Suppressor macrophage (primary cell): ENCODE data around the gene ITPR1.
A peak's percentile ranks its signal among the peaks of the same experiment; 100 is the strongest.
"Not testable (repeated sequence)": the region's sequence is repeated elsewhere in the genome, so short reads cannot be mapped to it uniquely, and the experiment has no call there.

Experiments
- DNase-seq, 4 experiments: peaks; one replicate each; pipeline ENCODE4 v3.0.0-alpha.2; 2020 to 2022

ITPR1 gene

GRCh38 chr3:4571690-4572334, 78.7 kb downstream of the ITPR1 start:
- peak in 3 of 4 experiments; percentile 11 to 70 (median 56) for DNase-seq

DNA sequence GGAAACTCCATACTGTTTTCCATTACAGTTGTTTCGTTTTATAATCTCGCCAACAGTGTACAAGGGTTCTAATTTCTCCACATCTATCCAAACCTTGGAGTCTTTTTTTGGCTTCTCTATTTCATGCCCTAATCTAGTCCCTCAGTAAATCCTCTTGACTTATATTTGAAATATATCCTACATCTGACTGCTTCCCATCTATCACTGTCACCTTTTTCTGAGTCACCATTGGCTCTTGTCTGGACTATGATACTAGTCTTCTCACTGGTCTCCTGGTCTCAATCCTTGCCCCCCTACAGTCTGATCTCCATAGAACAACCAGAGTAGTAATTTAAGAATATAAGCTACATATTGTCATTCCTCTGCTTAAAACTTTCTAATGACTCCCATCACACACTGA, 80.0 kb downstream of the ITPR1 start:
- DNase-seq, result no peak

DNA sequence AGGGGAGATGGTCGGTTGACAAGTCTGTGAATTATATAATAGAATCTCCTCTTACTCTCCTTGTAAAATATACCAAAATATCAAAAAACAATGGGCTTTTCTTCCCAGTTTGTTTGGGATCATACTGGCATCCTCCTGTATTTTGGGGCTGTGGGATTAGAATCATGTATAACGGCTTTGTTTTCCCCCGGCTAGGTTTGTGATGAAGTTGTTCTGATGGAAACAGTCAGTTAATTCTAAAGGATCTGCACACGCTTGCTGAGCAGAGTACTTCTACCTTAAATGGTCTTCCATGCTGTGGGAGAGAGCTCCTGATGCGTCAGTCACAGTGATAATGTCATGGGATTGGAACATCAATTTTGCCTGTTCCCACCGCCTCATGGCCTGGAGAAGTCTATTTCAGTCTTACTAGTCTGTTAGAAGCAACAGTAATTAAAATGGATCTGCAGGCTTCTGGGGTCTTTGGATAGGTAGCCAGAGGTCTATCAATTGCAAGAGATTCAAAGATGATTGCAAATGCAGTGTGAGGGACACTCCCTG, 81.3 kb downstream of the ITPR1 start:
- no peak for DNase-seq

DNA sequence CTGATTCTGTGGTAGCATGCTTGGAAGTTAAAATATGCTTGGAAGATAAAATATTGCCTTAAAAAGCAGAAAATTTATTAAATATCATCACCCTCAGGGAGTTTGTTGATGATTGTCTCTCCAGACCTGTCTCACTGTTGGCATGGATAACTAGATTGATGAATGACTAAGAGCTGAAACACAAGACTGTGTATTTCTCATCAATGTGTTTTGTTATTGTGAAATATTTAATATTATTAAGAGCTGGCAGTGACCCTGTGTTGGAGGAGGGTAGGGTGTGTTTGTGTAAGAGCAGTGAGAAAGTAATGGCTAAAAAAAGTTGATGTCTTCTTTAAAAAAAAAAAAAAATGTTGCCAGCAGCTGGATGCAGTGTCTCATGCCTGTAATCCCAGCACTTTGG, 82.2 kb downstream of the ITPR1 start:
- DNase-seq, result no peak

- no peak for DNase-seq
Observed at GRCh38 chr3:4577721-4578120, 84.6 kb downstream of the ITPR1 start.

- DNase-seq, result no peak
Observed at GRCh38 chr3:4580346-4581123, 87.4 kb downstream of the ITPR1 start.

DNA sequence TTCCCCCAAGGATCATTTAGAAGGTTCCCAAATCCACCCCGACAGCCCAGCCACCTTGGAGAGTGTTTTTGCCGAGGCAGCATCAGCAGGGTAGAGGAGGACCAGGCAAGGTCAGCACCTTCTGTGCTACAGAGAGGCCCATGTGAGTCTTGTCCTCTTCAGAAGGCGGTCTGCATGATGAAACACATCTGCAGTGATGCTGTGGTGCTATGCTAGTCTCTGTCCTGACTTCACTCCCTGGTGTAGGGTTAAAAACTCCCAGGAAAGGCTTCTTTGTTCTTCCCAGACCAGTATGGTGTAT, 87.9 kb downstream of the ITPR1 start:
- no peak for DNase-seq

- DNase-seq, result peak in 2 of 4 experiments; percentile 13 to 30
Observed at GRCh38 chr3:4581498-4581897, 88.3 kb downstream of the ITPR1 start.

DNA sequence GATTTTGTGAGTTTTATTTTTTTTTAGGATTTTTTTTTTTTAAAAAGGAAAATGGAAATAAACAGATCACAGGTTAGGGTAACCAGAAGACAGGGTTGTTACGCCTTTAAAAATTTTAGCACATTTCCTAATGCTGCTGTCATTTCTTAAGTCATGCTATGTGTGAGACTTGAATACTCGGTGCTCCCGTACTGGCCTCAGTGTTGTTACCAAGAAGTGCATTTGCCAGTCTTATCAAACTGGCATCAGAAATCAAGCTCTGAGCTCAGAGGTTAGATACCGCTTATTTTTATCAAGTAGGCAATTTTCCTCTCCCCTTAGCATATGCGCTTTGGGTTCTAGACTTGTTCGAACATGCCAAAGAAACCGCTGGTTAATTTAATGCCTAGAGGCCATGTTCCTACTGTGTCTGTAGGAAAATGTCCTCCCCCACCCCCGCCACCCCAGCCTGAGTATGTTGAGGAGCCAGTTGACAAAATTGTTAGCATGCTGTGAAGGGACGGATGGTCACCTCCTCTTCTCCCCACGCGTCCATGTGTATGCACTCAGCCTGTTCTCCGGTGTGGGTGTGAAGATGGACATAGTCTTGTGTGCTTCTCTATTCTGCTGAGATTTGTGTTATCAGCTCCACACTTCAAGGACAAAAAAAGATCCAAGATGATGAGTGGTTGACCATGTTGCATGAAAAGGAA, 88.9 kb downstream of the ITPR1 start:
- DNase-seq, result peak in 3 of 4 experiments; percentile 22 to 50 (median 36)

GRCh38 chr3:4582624-4583023, 89.5 kb downstream of the ITPR1 start:
- no peak for DNase-seq

GRCh38 chr3:4583416-4583815, 90.3 kb downstream of the ITPR1 start:
- peak in 2 of 4 experiments; percentile 12 to 19 for DNase-seq

DNA sequence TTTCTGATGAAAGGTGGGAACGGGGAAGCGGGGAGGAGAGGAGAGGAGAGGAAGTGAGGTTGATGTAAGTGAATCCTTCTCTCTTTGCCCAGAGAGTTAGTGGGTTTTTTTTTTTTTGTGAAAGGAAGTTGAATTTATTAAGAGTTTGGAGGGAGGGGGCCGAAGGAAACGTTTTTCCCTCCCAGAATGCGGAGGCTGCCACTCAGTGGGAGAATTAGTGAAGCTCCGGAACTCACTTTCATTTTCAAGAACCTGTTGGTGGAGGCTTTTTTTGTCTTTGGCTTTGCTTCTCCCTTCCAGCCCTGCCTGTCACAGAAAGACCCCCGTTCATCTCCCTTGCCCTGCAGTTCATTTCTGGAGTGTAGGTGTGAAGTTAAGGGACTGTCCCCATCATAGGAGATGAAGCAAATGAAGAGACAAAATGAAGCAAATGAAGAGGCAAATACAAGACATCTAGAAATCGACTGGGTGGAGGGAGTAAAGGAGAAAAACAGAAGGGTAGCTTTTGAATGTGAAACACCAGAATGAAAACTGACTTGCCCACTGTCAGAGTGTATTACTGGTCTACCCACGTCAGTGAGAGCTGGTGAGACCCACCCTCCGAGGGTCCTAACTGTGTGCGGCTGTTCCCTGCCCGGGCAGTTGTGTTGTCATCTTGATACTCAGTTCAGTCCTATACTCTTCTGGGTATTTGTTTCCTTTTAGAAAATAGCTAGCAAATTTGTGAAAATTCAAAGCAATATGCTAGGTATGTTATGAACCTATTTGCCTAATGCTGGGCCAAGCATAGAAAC, 91.5 kb downstream of the ITPR1 start:
- DNase-seq, result peak; percentile 41 to 69 (median 66)

- DNase-seq, result no peak
Observed at GRCh38 chr3:4586381-4586780, 93.2 kb downstream of the ITPR1 start.

- DNase-seq, result no peak
Observed at GRCh38 chr3:4587061-4587837, 94.1 kb downstream of the ITPR1 start.

DNA sequence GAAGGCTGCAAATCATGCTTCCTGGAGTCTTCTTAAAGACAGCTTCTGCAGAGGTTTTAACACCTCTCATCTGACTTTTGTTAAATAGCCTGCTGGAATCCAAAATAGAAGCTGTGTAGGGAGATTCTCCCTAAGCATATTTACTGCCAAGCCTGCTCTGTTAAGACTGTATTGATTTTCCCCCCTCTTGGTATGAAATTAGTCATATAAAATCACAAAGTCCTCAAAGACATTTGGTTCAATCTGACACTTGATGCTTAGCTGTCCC, 94.6 kb downstream of the ITPR1 start:
- no peak for DNase-seq

DNA sequence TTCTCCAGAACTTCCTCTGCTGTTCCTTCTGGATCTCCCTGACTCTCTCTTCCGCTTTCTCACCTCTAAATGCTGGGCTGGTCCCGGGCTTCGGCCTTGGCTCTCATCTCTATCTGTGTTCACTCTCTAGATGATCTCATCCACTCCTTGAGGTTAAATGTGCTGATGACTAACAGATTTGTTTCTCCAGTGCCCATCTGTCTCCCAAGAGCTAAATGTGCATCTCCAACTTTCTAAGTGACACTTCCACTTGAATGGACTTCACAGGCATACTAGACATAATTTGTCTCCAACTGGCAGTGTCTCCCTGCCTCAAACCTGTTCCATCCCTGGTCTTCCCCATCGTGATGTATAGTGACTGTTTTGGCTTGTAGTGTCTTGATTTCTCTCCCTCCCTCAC, 95.3 kb downstream of the ITPR1 start:
- DNase-seq, result peak in 3 of 4 experiments; percentile 50 to 63 (median 55)

DNA sequence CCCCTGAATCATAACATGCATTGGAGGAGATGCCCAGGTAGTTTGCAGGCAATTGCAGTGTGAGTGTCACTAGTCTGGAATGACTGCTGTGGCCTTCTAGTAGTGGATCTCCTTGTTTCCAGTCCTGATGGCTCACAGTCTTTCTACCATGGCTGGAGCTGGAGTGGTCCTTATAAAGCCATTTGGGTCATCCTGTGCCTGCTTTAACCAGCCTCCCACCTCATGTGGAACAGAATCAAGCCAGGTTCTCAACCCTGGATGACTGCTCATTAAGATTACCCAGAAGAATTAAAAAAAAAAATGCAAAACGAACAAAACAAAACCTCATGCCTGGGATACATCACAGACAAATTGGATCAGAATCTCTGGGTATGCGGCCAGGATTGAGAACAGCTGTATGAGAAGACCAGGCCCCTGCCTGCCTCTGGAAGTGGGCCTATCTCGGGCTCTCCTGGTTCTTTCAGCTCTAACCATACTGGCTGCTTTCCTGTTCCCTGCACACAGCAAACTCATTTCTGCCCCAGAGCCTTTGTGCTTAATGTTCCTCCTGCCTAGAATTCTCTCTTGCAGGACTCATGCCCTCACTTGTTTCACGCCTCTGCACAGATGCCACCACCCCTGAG, 96.4 kb downstream of the ITPR1 start:
- DNase-seq, result peak in 3 of 4 experiments; percentile 17 to 25 (median 25)

GRCh38 chr3:4590849-4591248, 97.7 kb downstream of the ITPR1 start:
- DNase-seq, result not testable (repeated sequence)

DNA sequence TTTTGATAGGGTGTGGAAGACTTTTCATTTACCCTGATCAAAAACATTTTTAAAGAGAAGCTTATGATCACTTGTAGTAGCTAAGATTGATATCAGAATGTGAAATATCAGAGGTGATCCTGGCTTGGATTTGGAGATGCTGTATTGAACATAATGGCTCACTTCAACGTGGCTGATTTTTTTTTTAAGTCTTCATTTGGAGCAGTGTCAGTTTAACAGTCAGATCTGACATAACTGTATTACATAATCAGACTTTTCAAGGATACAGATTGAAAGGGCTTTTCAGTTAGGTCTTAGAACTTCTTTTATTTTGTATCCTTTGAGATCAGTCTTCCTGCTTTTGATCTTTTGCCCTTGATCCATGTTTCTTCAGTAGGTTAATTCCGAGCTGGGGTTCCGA, 98.5 kb downstream of the ITPR1 start:
- peak in 1 of 4 experiments; percentile 38 for DNase-seq

GRCh38 chr3:4593014-4593413, 99.9 kb downstream of the ITPR1 start:
- no peak for DNase-seq

- DNase-seq, result peak in 1 of 4 experiments; percentile 16
Observed at GRCh38 chr3:4595710-4596113, 102.6 kb downstream of the ITPR1 start.

DNA sequence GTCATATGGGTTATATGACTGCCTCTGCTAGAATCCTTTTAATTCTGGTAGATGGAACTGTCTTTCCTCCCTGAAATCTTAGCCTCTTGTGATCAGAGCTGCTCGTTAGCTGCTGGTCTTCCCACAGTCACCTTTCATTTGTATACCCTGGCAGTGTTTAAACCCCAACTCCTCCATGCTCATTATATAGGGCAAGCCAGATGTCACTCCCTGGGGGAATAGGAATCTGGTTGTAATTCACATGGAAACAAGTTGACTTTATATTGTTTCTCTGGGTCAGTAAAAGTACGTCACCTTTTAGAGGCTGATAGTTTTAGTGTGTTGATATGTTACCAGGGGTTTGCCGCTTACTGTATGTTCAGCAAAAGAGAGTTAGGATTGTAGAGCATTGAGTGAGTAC, 103.5 kb downstream of the ITPR1 start:
- DNase-seq, result no peak
